GM23338 (cell line): ENCODE measurements around the gene HELZ.

Experiments
- EZH2phosphoT487 ChIP-seq: fragments of 200-600 bp; sonication (generic); IDR thresholded peaks from one replicate; pipeline ENCODE4 v1.8.1; 2018; ENCODE audit warnings: antibody characterized with exemption; ENCODE audit not compliant: unreplicated experiment
- TF ChIP-seq, protein P1 (sequence below): IDR thresholded peaks from one replicate; pipeline ENCODE4 v1.6.1; 2018; ENCODE audit warnings: antibody characterized with exemption; ENCODE audit not compliant: unreplicated experiment
- TF ChIP-seq, protein P2 (sequence below), 2 experiments: fragments of 200-600 bp in 1 of 2; sonication (generic) in 1 of 2; conservative IDR thresholded peaks; 2 replicates each; pipeline versions ENCODE4 v1.5.1 to v1.6.1; 2016 to 2017; ENCODE audit warnings: antibody characterized with exemption in 2 of 2, low read depth in 2 of 2, mild to moderate bottlenecking in 2 of 2, moderate library complexity in 1 of 2

- no peak for TF ChIP-seq EZH2phosphoT487
- TF ChIP-seq, protein P1, sequence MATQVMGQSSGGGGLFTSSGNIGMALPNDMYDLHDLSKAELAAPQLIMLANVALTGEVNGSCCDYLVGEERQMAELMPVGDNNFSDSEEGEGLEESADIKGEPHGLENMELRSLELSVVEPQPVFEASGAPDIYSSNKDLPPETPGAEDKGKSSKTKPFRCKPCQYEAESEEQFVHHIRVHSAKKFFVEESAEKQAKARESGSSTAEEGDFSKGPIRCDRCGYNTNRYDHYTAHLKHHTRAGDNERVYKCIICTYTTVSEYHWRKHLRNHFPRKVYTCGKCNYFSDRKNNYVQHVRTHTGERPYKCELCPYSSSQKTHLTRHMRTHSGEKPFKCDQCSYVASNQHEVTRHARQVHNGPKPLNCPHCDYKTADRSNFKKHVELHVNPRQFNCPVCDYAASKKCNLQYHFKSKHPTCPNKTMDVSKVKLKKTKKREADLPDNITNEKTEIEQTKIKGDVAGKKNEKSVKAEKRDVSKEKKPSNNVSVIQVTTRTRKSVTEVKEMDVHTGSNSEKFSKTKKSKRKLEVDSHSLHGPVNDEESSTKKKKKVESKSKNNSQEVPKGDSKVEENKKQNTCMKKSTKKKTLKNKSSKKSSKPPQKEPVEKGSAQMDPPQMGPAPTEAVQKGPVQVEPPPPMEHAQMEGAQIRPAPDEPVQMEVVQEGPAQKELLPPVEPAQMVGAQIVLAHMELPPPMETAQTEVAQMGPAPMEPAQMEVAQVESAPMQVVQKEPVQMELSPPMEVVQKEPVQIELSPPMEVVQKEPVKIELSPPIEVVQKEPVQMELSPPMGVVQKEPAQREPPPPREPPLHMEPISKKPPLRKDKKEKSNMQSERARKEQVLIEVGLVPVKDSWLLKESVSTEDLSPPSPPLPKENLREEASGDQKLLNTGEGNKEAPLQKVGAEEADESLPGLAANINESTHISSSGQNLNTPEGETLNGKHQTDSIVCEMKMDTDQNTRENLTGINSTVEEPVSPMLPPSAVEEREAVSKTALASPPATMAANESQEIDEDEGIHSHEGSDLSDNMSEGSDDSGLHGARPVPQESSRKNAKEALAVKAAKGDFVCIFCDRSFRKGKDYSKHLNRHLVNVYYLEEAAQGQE = no peak
- TF ChIP-seq, protein P2, sequence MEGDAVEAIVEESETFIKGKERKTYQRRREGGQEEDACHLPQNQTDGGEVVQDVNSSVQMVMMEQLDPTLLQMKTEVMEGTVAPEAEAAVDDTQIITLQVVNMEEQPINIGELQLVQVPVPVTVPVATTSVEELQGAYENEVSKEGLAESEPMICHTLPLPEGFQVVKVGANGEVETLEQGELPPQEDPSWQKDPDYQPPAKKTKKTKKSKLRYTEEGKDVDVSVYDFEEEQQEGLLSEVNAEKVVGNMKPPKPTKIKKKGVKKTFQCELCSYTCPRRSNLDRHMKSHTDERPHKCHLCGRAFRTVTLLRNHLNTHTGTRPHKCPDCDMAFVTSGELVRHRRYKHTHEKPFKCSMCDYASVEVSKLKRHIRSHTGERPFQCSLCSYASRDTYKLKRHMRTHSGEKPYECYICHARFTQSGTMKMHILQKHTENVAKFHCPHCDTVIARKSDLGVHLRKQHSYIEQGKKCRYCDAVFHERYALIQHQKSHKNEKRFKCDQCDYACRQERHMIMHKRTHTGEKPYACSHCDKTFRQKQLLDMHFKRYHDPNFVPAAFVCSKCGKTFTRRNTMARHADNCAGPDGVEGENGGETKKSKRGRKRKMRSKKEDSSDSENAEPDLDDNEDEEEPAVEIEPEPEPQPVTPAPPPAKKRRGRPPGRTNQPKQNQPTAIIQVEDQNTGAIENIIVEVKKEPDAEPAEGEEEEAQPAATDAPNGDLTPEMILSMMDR (conservative IDR thresholded peaks at IDR 0.05; ENCODE audit: low read depth in 2 of 2) = no peak
These were observed 76.5 kb downstream of the HELZ start for GRCh38 chr17:67168496-67168895.
